ENCODE results near the gene RAP2A.

The RAP2A gene

DNA sequence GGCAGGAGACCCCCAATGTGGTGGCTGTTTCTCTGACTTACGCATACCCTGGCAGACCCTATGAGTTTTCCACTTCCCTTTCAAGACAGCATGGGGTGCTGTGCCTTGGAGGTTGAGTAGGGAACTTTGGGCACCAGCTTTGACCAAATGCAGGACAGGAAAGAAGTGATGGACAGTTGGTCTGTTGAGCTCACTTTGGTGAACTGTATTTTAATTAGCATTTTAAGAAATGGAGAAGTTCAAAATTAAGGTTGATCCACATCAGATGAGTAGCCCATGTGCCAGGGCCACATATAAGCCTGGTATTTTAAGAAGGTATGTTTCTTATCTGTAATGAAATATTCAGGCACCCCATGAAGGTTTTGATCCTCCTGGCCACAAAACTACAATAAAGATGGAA is 46.1 kb upstream of the RAP2A start:
- DNase-seq (ENCODE audit: extremely low read depth, low read depth): no peak
- no peak overlapping the region for H3K4me3 ChIP-seq (replicated peaks; ENCODE audit: low read depth, low read length)
- TF ChIP-seq, protein P1, sequence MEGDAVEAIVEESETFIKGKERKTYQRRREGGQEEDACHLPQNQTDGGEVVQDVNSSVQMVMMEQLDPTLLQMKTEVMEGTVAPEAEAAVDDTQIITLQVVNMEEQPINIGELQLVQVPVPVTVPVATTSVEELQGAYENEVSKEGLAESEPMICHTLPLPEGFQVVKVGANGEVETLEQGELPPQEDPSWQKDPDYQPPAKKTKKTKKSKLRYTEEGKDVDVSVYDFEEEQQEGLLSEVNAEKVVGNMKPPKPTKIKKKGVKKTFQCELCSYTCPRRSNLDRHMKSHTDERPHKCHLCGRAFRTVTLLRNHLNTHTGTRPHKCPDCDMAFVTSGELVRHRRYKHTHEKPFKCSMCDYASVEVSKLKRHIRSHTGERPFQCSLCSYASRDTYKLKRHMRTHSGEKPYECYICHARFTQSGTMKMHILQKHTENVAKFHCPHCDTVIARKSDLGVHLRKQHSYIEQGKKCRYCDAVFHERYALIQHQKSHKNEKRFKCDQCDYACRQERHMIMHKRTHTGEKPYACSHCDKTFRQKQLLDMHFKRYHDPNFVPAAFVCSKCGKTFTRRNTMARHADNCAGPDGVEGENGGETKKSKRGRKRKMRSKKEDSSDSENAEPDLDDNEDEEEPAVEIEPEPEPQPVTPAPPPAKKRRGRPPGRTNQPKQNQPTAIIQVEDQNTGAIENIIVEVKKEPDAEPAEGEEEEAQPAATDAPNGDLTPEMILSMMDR (IDR thresholded peaks at IDR 0.05; ENCODE audit: low read depth, low read length, missing control alignments): no peak

DNA sequence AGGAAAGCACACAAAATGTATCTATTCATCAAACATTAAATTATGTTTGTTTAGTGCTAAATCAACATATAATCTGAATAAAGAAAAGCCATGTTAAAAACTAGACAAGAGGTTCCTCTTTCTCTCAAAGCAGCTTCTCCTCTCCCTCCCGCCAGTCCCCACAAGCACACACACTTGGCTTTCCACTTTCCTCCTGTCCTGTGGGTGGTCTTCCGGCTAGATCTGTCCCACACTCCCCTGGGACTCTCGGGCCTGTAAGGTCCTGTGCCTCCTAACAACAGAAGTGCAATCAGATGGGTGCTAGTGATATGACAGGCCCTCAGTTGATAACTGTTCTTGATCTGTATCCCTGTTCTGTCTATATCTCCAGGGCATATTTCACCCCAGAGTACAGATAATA is 45.6 kb upstream of the RAP2A start:
- DNase-seq (ENCODE audit: extremely low read depth, low read depth): no peak
- TF ChIP-seq, protein P1 (IDR thresholded peaks at IDR 0.05; ENCODE audit: low read depth, low read length, missing control alignments): no peak
- no peak overlapping the region for H3K4me3 ChIP-seq (replicated peaks; ENCODE audit: low read depth, low read length)

DNA sequence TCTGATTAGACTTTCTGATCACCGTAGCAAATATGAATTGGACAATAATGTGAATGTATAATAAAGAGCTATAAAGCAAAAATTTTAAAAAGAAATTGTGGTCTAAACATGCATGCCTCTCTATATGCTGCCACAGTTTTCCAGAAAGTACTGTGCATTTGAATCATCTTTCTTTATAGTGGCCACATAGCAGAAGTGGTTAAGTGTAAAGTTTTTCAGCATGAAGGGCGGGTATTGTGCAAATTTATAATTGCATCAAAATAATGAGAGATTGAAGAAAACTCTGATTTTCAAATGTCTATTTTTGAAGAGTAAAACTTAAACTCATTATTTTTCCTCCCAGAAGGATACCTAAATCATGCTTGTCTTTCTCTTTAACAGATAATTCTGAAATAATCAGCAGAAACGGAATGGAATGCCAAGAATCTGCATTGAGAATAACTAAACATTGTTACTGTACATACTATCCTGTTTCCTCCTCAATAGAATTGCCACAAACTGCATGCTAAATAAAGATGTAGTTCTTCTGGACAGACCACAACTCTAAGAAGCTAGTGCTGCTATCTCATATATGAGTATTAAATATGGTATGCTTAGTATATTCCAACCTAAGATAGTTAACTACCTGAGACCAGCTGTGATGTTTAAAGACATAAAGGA is 42.9 kb upstream of the RAP2A start:
- TF ChIP-seq, protein P1 (IDR thresholded peaks at IDR 0.05; ENCODE audit: low read depth, low read length, missing control alignments): no peak
- no peak for DNase-seq (ENCODE audit: extremely low read depth, low read depth)
- H3K4me3 ChIP-seq (replicated peaks; ENCODE audit: low read depth, low read length): no peak overlapping the region

DNA sequence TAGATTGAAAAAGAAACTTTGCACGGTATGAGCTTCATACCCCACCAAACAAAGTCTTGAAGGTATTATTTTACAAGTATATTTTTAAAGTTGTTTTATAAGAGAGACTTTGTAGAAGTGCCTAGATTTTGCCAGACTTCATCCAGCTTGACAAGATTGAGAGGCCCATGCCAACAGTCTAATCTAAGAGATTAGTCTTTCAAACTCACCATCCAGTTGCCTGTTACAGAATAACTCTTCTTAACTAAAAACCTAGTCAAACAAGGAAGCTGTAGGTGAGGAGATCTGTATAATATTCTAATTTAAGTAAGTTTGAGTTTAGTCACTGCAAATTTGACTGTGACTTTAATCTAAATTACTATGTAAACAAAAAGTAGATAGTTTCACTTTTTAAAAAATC is 41.9 kb upstream of the RAP2A start:
- DNase-seq (ENCODE audit: extremely low read depth, low read depth): no peak
- TF ChIP-seq, protein P1 (IDR thresholded peaks at IDR 0.05; ENCODE audit: low read depth, low read length, missing control alignments): no peak
- no peak overlapping the region for H3K4me3 ChIP-seq (replicated peaks; ENCODE audit: low read depth, low read length)

DNA sequence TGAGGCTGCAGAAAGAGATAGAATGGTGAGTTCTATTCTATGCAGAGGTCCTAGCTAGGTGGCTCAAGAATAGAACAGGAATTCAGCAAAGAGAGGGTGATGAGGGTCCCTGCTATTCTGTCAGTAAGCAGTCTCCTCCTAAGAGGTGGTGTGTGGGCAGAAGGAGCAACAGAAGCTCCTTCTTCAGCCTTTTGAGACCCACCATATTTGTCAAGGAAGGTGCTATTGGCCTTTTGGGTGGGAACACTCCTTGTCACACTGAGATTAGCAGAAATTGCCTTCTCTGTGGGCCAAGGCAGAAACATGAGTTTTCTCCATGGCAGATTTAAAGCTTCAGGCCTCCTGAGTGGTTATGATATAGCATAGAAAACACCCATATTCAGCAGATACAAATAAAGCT is 39.4 kb upstream of the RAP2A start:
- TF ChIP-seq, protein P1 (IDR thresholded peaks at IDR 0.05; ENCODE audit: low read depth, low read length, missing control alignments): no peak
- DNase-seq (ENCODE audit: extremely low read depth, low read depth): no peak
- no peak overlapping the region for H3K4me3 ChIP-seq (replicated peaks; ENCODE audit: low read depth, low read length)

DNA sequence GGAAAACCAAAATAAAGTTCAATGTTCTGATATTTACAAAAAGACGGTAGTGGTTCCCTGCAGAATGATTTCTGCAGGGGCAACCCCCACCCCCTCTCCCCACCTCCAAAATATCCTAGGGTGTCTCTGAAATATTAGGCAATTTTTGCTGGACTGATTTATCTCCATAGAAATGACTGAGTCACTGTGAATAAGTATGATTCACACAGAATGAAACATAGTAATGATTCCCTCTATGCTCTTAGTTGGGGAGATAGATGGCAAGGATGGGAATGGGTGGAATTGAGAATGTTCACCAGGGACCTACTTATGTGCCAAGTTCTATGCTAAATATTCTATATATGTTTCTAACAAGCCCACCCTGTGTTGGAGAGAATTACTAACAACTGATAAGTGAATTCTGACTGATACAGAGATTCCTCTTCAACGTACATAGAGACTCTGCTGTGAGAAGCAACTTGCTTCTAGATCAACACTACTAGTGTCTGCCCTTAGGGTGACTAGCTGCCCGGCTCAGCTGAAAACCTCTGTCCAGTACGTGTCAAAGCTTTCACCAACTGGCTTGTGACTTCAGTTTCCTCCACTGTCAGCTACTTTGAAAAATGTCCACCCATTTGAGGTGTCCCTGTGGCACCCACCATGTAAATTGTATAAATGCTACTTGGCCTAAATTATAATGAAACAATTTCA is 38.4 kb upstream of the RAP2A start:
- no peak overlapping the region for H3K4me3 ChIP-seq (replicated peaks; ENCODE audit: low read depth, low read length)
- TF ChIP-seq, protein P1 (IDR thresholded peaks at IDR 0.05; ENCODE audit: low read depth, low read length, missing control alignments): no peak
- no peak for DNase-seq (ENCODE audit: extremely low read depth, low read depth)
